ENCODE results near the gene IGFBP6.

Gene IGFBP6

GRCh38 chr12:53118751-53119300 lies 21.4 kb downstream of the IGFBP6 start:
- TF ChIP-seq, protein P1, sequence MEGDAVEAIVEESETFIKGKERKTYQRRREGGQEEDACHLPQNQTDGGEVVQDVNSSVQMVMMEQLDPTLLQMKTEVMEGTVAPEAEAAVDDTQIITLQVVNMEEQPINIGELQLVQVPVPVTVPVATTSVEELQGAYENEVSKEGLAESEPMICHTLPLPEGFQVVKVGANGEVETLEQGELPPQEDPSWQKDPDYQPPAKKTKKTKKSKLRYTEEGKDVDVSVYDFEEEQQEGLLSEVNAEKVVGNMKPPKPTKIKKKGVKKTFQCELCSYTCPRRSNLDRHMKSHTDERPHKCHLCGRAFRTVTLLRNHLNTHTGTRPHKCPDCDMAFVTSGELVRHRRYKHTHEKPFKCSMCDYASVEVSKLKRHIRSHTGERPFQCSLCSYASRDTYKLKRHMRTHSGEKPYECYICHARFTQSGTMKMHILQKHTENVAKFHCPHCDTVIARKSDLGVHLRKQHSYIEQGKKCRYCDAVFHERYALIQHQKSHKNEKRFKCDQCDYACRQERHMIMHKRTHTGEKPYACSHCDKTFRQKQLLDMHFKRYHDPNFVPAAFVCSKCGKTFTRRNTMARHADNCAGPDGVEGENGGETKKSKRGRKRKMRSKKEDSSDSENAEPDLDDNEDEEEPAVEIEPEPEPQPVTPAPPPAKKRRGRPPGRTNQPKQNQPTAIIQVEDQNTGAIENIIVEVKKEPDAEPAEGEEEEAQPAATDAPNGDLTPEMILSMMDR (IDR thresholded peaks at IDR 0.05; ENCODE audit: control extremely low read depth, extremely low read depth, low read depth, missing control alignments), result no peak
- DNase-seq (ENCODE audit: extremely low spot score), result no peak
- ChIA-PET CTCF (no interaction called here), POLR2A (no interaction called here)

GRCh38 chr12:53120685-53121525 lies 23.4 kb downstream of the IGFBP6 start:
- ChIA-PET POLR2A (no interaction called here), CTCF (interaction anchor here (1.2 kb wide), 1 partner anchor 55 kb away, joined by 3 read pairs; no protein-coding TSS in a partner anchor)
- peak; percentile 8 for DNase-seq (ENCODE audit: extremely low spot score)
- TF ChIP-seq, protein P1 (IDR thresholded peaks at IDR 0.05; ENCODE audit: control extremely low read depth, extremely low read depth, low read depth, missing control alignments), result no peak

GRCh38 chr12:53122961-53123468 lies 25.5 kb downstream of the IGFBP6 start:
- DNase-seq (ENCODE audit: extremely low spot score), result peak; percentile 3
- POLR2A ChIA-PET, result no interaction called here
- TF ChIP-seq, protein P1 (IDR thresholded peaks at IDR 0.05; ENCODE audit: control extremely low read depth, extremely low read depth, low read depth, missing control alignments), result no peak
- CTCF ChIA-PET, result interaction anchor here (1.0 kb wide), 1 partner anchor 23 kb away, joined by 3 read pairs; no protein-coding TSS in a partner anchor

DNA sequence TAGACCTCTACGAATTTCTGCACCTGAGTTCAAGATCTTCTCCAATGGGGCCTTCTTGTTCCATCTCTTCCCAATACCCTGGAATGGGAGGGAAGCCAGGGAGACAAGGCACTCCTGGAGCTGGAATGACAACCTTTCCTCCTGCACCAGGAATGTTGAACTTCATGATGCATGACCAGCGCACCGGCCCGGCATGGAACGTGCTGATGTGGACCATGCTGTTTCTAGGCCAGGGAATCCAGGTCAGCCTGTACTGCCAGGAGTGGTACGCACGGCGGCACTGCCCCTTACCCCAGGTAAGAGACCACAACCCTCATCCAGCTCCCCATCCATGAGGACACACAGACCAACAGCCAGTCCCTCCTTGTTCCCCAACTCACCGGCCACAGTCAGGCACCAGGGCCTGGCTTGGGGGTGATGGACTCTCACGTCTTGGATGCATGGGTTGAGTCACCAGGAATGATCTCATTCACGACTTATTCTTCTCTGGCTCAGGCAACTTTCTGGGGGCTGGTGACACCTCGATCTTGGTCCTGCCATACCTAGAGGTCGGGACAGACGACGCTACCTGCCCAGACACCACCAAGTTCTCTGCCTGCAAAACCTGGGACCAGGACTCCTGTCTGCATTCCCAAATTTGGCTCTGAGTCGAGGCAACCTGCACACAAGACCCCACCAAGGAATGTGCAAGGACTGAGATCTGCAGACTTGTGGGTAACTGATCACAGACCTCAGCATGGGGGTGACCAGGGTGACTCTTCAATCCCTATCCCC lies 26.3 kb downstream of the IGFBP6 start:
- ChIA-PET POLR2A (no interaction called here), CTCF (interaction anchor here (1.0 to 1.4 kb wide), 2 partner anchors 22 to 25 kb away, joined by 3 read pairs; no protein-coding TSS in a partner anchor)
- TF ChIP-seq, protein P1 (IDR thresholded peaks at IDR 0.05; ENCODE audit: control extremely low read depth, extremely low read depth, low read depth, missing control alignments), result no peak
- peak; percentile 19 for DNase-seq (ENCODE audit: extremely low spot score)

DNA sequence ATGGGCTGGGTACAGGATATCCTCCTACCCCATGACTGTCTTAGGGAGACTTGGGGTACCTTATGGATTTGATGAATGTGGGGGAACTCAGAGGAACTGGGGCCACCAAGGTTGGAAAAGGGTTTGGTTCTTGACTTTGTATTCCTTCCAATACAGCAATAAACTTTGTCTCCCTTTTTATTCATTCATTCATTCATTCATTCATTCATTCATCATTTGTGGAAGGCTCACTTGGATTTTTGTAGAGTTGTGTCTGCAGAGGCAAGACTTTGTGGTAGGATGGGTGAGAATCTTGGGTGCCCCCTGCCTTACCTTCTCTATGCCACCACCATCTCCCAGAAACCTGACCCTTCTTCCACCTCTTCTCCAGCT lies 26.9 kb downstream of the IGFBP6 start:
- ChIA-PET POLR2A (no interaction called here), CTCF (interaction anchor here (1.4 kb wide), 1 partner anchor 25 kb away, joined by 3 read pairs; no protein-coding TSS in a partner anchor)
- TF ChIP-seq, protein P1 (IDR thresholded peaks at IDR 0.05; ENCODE audit: control extremely low read depth, extremely low read depth, low read depth, missing control alignments), result no peak
- peak; percentile 8 for DNase-seq (ENCODE audit: extremely low spot score)

GRCh38 chr12:53127169-53127568 lies 29.7 kb downstream of the IGFBP6 start:
- DNase-seq (ENCODE audit: extremely low spot score), result no peak
- TF ChIP-seq, protein P1 (IDR thresholded peaks at IDR 0.05; ENCODE audit: control extremely low read depth, extremely low read depth, low read depth, missing control alignments), result no peak
- POLR2A ChIA-PET, result no interaction called here
- CTCF ChIA-PET, result interaction anchor here (1.0 to 2.6 kb wide), 2 partner anchors 32 to 61 kb away, joined by 3 to 7 read pairs; no protein-coding TSS in a partner anchor
